SK-N-SH treated with all-trans-retinoic acid at 6 μM for 48 hours (cell line): Measurements from ENCODE around the gene SYNE3.

Experiments
- ATAC-seq: fragments of 200-7000 bp; cut with Tn5 transposase; 3 replicates; pipeline ENCODE4 v1.9.1; 2020; ENCODE audit warnings: mild to moderate bottlenecking, moderate library complexity
- ARNTL ChIP-seq: fragments of 450-650 bp; formaldehyde crosslinking; IDR thresholded peaks from 2 replicates; pipeline ENCODE4 v1.5.0; 2020; ENCODE audit warnings: low read depth, mild to moderate bottlenecking, moderate library complexity, borderline replicate concordance
- BACH2 ChIP-seq: fragments of 250-450 bp; sonication (Bioruptor Pico); IDR thresholded peaks from 2 replicates; pipeline ENCODE4 v1.9.0; 2021; ENCODE audit warnings: mild to moderate bottlenecking, borderline replicate concordance
- CSDC2 ChIP-seq: fragments of 250-450 bp; sonication (Bioruptor Pico); IDR thresholded peaks from 2 replicates; pipeline ENCODE4 v1.5.0; 2020; ENCODE audit warnings: mild to moderate bottlenecking, moderate library complexity
- GLIS3 ChIP-seq: fragments of 250-450 bp; sonication (Bioruptor Pico); IDR thresholded peaks from 2 replicates; pipeline ENCODE4 v1.5.0; 2020; ENCODE audit warnings: mild to moderate bottlenecking, moderate library complexity
- ISL1 ChIP-seq: fragments of 250-450 bp; sonication (Bioruptor Pico); IDR thresholded peaks from 2 replicates; pipeline ENCODE4 v2.1.2; 2022; ENCODE audit warnings: mild to moderate bottlenecking, moderate library complexity
- OSR1 ChIP-seq: fragments of 250-450 bp; sonication (Bioruptor Pico); IDR thresholded peaks from 2 replicates; pipeline ENCODE4 v1.8.0; 2022; ENCODE audit warnings: moderate library complexity, mild to moderate bottlenecking, inconsistent platforms
- PPARA ChIP-seq: fragments of 250-450 bp; sonication (Bioruptor Pico); IDR thresholded peaks from 2 replicates; pipeline ENCODE4 v1.5.0; 2020; ENCODE audit warnings: mild to moderate bottlenecking, borderline replicate concordance
- RARB ChIP-seq: fragments of 250-450 bp; sonication (Bioruptor Pico); IDR thresholded peaks from 2 replicates; pipeline ENCODE4 v1.8.0; 2021; ENCODE audit warnings: mild to moderate bottlenecking, moderate library complexity
- SNAI2 ChIP-seq: fragments of 250-450 bp; sonication (Bioruptor Pico); IDR thresholded peaks from 2 replicates; pipeline ENCODE4 v1.5.0; 2020; ENCODE audit warnings: mild to moderate bottlenecking, moderate library complexity
- TCF4 ChIP-seq: fragments of 250-450 bp; sonication (Bioruptor Pico); IDR thresholded peaks from 2 replicates; pipeline ENCODE4 v1.8.0; 2021; ENCODE audit warnings: mild to moderate bottlenecking, moderate library complexity, borderline replicate concordance
- TOX ChIP-seq: fragments of 250-450 bp; sonication (Bioruptor Pico); IDR thresholded peaks from 2 replicates; pipeline ENCODE4 v1.8.0; 2021; ENCODE audit warnings: mild to moderate bottlenecking, moderate library complexity, borderline replicate concordance
- ZC3H10 ChIP-seq: fragments of 250-450 bp; sonication (Bioruptor Pico); IDR thresholded peaks from 2 replicates; pipeline ENCODE4 v1.5.1; 2021; ENCODE audit warnings: mild to moderate bottlenecking, moderate library complexity
- ZFP3 ChIP-seq: fragments of 250-450 bp; sonication (Bioruptor Pico); IDR thresholded peaks from 2 replicates; pipeline ENCODE4 v1.5.0; 2020; ENCODE audit warnings: mild to moderate bottlenecking, moderate library complexity
- ZFP30 ChIP-seq: fragments of 450-650 bp; formaldehyde crosslinking; IDR thresholded peaks from 2 replicates; pipeline ENCODE4 v1.5.0; 2022; ENCODE audit warnings: mild to moderate bottlenecking, moderate library complexity
- ZNF565 ChIP-seq: fragments of 450-650 bp; formaldehyde crosslinking; conservative IDR thresholded peaks from 2 replicates; pipeline ENCODE4 v1.5.0; 2020; ENCODE audit warnings: low read depth, mild to moderate bottlenecking, moderate library complexity
- ZNF70 ChIP-seq: fragments of 450-650 bp; formaldehyde crosslinking; IDR thresholded peaks from 2 replicates; pipeline ENCODE4 v1.5.0; 2020; ENCODE audit warnings: mild to moderate bottlenecking, moderate library complexity
- ZNF8 ChIP-seq: fragments of 450-650 bp; formaldehyde crosslinking; IDR thresholded peaks from 2 replicates; pipeline ENCODE4 v1.5.0; 2020; ENCODE audit warnings: mild to moderate bottlenecking, moderate library complexity
- TF ChIP-seq, protein P1 (sequence below): fragments of 250-450 bp; sonication (Bioruptor Pico); IDR thresholded peaks from 2 replicates; pipeline ENCODE4 v1.5.0; 2020; ENCODE audit warnings: mild to moderate bottlenecking, moderate library complexity
- TF ChIP-seq, protein P2 (sequence below): fragments of 250-450 bp; sonication (Bioruptor Pico); IDR thresholded peaks from 2 replicates; pipeline ENCODE4 v1.8.0; 2021; ENCODE audit warnings: low read depth, mild to moderate bottlenecking, moderate library complexity, borderline replicate concordance
- TF ChIP-seq, protein P3 (sequence below): fragments of 250-450 bp; sonication (Bioruptor Pico); IDR thresholded peaks from 2 replicates; pipeline ENCODE4 v1.8.0; 2020; ENCODE audit warnings: mild to moderate bottlenecking, moderate library complexity, borderline replicate concordance
- TF ChIP-seq, protein P4 (sequence below): fragments of 250-450 bp; sonication (Bioruptor Pico); IDR thresholded peaks from 2 replicates; pipeline ENCODE4 v1.5.1; 2021; ENCODE audit warnings: mild to moderate bottlenecking, moderate library complexity

The SYNE3 gene

DNA sequence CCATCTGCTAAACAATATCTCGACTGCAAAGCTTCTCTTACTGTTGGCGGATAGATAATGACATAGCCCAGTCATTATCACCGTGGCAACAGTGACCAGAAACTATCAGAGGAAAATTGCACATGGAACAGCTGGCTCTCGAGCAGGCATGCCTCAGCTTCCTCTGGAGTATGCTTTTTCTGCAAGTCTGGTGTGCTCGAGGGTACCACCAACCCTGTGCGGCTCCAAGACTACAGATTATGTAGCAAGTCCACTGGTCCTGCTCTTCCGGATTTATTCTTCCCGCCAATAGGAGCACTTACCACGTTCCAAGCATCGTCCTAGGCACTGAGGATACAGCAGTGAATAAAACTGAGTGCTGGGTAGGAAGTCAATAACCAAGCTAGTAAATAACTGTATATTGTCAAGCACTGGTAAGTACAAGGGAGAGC lies 17.0 kb upstream of the SYNE3 start:
- no peak for TF ChIP-seq CSDC2 (CRISPR knock-in tag)
- no peak for TF ChIP-seq ARNTL (CRISPR knock-in tag)
- no peak for TF ChIP-seq OSR1 (CRISPR knock-in tag)
- TF ChIP-seq, protein P1, sequence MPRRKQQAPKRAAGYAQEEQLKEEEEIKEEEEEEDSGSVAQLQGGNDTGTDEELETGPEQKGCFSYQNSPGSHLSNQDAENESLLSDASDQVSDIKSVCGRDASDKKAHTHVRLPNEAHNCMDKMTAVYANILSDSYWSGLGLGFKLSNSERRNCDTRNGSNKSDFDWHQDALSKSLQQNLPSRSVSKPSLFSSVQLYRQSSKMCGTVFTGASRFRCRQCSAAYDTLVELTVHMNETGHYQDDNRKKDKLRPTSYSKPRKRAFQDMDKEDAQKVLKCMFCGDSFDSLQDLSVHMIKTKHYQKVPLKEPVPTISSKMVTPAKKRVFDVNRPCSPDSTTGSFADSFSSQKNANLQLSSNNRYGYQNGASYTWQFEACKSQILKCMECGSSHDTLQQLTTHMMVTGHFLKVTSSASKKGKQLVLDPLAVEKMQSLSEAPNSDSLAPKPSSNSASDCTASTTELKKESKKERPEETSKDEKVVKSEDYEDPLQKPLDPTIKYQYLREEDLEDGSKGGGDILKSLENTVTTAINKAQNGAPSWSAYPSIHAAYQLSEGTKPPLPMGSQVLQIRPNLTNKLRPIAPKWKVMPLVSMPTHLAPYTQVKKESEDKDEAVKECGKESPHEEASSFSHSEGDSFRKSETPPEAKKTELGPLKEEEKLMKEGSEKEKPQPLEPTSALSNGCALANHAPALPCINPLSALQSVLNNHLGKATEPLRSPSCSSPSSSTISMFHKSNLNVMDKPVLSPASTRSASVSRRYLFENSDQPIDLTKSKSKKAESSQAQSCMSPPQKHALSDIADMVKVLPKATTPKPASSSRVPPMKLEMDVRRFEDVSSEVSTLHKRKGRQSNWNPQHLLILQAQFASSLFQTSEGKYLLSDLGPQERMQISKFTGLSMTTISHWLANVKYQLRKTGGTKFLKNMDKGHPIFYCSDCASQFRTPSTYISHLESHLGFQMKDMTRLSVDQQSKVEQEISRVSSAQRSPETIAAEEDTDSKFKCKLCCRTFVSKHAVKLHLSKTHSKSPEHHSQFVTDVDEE (CRISPR knock-in tag): no peak
- no peak for TF ChIP-seq BACH2
- no peak for TF ChIP-seq ZNF70
- no peak for TF ChIP-seq ZC3H10 (CRISPR knock-in tag)
- no peak for TF ChIP-seq TCF4 (CRISPR knock-in tag)
- TF ChIP-seq SNAI2 (CRISPR knock-in tag): no peak
- TF ChIP-seq RARB (CRISPR knock-in tag): no peak
- no peak for TF ChIP-seq ZNF565 (CRISPR knock-in tag)
- TF ChIP-seq, protein P2, sequence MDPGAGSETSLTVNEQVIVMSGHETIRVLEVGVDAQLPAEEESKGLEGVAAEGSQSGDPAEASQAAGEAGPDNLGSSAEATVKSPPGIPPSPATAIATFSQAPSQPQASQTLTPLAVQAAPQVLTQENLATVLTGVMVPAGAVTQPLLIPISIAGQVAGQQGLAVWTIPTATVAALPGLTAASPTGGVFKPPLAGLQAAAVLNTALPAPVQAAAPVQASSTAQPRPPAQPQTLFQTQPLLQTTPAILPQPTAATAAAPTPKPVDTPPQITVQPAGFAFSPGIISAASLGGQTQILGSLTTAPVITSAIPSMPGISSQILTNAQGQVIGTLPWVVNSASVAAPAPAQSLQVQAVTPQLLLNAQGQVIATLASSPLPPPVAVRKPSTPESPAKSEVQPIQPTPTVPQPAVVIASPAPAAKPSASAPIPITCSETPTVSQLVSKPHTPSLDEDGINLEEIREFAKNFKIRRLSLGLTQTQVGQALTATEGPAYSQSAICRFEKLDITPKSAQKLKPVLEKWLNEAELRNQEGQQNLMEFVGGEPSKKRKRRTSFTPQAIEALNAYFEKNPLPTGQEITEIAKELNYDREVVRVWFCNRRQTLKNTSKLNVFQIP (CRISPR knock-in tag): no peak
- no peak for TF ChIP-seq PPARA
- TF ChIP-seq TOX (CRISPR knock-in tag): no peak
- no peak for TF ChIP-seq ZFP30 (CRISPR knock-in tag)
- no peak for TF ChIP-seq ZNF8 (CRISPR knock-in tag)
- ATAC-seq: peak; percentile 1; the same call in 2 of the 3 replicates

DNA sequence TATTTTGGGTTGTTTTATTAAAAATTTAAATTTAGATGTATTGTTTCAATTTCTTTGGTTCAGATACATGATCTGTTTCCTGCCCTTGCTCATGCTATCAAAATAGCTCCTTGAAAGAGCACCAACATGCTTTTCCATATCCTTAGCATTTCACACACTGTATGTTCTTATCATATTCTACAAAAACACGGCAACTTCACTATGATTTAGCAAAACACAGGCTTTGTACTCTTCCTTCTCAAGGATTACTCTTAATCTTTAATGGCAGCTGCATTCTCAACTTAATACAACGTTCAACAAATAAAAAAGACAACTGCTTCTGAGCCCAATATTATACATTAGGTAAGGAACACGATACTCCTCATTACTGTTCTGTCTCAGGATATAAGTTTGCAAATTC lies 15.5 kb upstream of the SYNE3 start:
- no peak for ATAC-seq
- TF ChIP-seq, protein P2 (CRISPR knock-in tag): no peak
- TF ChIP-seq ZNF70 (no peak), ZFP3 (CRISPR knock-in tag) (no peak), RARB (CRISPR knock-in tag) (no peak), SNAI2 (CRISPR knock-in tag) (no peak), ZNF8 (CRISPR knock-in tag) (no peak), GLIS3 (CRISPR knock-in tag) (no peak), ZNF565 (CRISPR knock-in tag) (no peak), ZFP30 (CRISPR knock-in tag) (no peak), TCF4 (CRISPR knock-in tag) (no peak), ISL1 (CRISPR knock-in tag) (no peak), BACH2 (no peak), TOX (CRISPR knock-in tag) (no peak)
- TF ChIP-seq, protein P1 (CRISPR knock-in tag): no peak
- TF ChIP-seq, protein P3, sequence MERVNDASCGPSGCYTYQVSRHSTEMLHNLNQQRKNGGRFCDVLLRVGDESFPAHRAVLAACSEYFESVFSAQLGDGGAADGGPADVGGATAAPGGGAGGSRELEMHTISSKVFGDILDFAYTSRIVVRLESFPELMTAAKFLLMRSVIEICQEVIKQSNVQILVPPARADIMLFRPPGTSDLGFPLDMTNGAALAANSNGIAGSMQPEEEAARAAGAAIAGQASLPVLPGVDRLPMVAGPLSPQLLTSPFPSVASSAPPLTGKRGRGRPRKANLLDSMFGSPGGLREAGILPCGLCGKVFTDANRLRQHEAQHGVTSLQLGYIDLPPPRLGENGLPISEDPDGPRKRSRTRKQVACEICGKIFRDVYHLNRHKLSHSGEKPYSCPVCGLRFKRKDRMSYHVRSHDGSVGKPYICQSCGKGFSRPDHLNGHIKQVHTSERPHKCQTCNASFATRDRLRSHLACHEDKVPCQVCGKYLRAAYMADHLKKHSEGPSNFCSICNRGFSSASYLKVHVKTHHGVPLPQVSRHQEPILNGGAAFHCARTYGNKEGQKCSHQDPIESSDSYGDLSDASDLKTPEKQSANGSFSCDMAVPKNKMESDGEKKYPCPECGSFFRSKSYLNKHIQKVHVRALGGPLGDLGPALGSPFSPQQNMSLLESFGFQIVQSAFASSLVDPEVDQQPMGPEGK (CRISPR knock-in tag): no peak
- TF ChIP-seq, protein P4, sequence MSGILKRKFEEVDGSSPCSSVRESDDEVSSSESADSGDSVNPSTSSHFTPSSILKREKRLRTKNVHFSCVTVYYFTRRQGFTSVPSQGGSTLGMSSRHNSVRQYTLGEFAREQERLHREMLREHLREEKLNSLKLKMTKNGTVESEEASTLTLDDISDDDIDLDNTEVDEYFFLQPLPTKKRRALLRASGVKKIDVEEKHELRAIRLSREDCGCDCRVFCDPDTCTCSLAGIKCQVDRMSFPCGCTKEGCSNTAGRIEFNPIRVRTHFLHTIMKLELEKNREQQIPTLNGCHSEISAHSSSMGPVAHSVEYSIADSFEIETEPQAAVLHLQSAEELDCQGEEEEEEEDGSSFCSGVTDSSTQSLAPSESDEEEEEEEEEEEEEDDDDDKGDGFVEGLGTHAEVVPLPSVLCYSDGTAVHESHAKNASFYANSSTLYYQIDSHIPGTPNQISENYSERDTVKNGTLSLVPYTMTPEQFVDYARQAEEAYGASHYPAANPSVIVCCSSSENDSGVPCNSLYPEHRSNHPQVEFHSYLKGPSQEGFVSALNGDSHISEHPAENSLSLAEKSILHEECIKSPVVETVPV (CRISPR knock-in tag): no peak
